ENCODE data around the gene CRHR1. TPM values are rescaled to one million over a fixed set of nuclear protein-coding genes. Genes with fewer than 3 reads are reported as not detected.

CRHR1 gene
- total and polyA plus RNA-seq, 7 donors, result 0.33 TPM; not detected in 6

DNA sequence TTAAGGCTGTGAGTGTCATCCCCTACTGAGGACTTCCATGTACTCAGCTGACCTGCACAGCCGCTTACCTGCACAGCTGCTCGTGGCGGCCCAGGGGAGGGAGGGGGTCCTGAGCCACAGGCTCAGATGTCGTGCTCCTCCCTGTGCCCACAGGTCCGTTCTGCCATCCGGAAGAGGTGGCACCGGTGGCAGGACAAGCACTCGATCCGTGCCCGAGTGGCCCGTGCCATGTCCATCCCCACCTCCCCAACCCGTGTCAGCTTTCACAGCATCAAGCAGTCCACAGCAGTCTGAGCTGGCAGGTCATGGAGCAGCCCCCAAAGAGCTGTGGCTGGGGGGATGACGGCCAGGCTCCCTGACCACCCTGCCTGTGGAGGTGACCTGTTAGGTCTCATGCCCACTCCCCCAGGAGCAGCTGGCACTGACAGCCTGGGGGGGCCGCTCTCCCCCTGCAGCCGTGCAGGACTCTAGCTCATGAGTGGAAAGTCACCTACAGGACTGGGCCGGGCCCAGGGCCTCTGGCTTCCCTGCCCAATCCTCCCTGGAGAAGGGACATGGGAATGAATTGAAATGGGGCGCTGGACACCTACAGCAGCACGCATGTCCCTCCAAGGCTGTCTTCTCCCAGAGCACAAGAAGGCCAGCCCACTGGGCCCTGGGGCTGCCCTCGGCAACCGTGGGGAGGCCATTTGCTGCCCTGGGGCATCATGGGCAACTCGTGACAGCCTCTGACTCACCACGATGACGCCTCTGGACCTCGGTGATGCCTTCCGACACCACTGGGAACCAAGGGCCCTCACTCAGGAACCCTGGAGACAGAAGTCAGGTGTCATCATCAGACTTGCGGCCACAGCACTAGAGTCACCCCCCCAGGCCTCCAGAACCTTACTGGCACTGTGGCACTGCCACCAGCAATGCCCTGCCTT, 50.6 kb downstream of the CRHR1 start:
- TF ChIP-seq EP300 (IDR thresholded peaks at IDR 0.05), result no peak
- TF ChIP-seq, protein P1, sequence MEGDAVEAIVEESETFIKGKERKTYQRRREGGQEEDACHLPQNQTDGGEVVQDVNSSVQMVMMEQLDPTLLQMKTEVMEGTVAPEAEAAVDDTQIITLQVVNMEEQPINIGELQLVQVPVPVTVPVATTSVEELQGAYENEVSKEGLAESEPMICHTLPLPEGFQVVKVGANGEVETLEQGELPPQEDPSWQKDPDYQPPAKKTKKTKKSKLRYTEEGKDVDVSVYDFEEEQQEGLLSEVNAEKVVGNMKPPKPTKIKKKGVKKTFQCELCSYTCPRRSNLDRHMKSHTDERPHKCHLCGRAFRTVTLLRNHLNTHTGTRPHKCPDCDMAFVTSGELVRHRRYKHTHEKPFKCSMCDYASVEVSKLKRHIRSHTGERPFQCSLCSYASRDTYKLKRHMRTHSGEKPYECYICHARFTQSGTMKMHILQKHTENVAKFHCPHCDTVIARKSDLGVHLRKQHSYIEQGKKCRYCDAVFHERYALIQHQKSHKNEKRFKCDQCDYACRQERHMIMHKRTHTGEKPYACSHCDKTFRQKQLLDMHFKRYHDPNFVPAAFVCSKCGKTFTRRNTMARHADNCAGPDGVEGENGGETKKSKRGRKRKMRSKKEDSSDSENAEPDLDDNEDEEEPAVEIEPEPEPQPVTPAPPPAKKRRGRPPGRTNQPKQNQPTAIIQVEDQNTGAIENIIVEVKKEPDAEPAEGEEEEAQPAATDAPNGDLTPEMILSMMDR (IDR thresholded peaks at IDR 0.05), result no peak
- no peaks in the 10 kb centered on the region for H3K4me1 ChIP-seq
- WGBS, 2 donors, result 78 to 90% methylated on average over 26 of the region's 26 CpGs
- no peak overlapping the region for H3K4me3 ChIP-seq
- no peak for DNase-seq
- no peaks in the 10 kb centered on the region for H3K9me3 ChIP-seq
- no peaks in the 10 kb centered on the region for H3K36me3 ChIP-seq
- peaks cover 0 to 25% (median 10%) of the 10 kb centered on the region in 3 donors for H3K27me3 ChIP-seq
- intact Hi-C loops (cut with DNase I), result no loop called here
- H3K27ac ChIP-seq, result no peak overlapping the region

DNA sequence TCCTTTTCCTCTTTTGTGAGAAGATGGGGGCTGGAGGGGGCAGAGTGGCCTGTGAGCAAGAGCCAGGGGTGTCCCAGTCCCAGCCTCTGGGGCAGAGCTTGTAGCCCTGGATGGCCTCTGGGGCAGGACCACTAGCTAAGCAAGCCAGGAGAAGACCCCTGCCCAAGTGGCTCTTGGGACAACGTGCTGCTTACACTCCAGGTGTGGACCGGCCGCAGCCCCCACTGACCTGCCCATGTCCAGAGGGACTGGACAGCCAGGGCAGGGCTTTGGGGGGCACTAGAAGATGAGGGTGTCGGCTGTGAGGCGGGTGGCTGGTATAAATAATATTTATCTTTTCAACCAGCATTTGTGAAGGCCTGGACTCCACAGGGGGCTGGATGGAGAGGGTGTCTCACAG, 51.4 kb downstream of the CRHR1 start:
- Histone ChIP-seq H3K4me3 (no peak overlapping the region), H3K9me3 (no peaks in the 10 kb centered on the region), H3K27ac (no peak overlapping the region), H3K36me3 (no peaks in the 10 kb centered on the region), H3K27me3 (peaks cover 0 to 24% (median 10%) of the 10 kb centered on the region in 3 donors), H3K4me1 (no peaks in the 10 kb centered on the region)
- WGBS, 2 donors, result 67 to 86% methylated on average over 5 of the region's 5 CpGs
- DNase-seq, result no peak
- TF ChIP-seq EP300 (IDR thresholded peaks at IDR 0.05) (no peak), POLR2A (IDR thresholded peaks at IDR 0.05) (no peak), POLR2AphosphoS5 (IDR thresholded peaks at IDR 0.05) (no peak)
- TF ChIP-seq, protein P1 (IDR thresholded peaks at IDR 0.05), result no peak
- intact Hi-C loops (cut with DNase I), result no loop called here

DNA sequence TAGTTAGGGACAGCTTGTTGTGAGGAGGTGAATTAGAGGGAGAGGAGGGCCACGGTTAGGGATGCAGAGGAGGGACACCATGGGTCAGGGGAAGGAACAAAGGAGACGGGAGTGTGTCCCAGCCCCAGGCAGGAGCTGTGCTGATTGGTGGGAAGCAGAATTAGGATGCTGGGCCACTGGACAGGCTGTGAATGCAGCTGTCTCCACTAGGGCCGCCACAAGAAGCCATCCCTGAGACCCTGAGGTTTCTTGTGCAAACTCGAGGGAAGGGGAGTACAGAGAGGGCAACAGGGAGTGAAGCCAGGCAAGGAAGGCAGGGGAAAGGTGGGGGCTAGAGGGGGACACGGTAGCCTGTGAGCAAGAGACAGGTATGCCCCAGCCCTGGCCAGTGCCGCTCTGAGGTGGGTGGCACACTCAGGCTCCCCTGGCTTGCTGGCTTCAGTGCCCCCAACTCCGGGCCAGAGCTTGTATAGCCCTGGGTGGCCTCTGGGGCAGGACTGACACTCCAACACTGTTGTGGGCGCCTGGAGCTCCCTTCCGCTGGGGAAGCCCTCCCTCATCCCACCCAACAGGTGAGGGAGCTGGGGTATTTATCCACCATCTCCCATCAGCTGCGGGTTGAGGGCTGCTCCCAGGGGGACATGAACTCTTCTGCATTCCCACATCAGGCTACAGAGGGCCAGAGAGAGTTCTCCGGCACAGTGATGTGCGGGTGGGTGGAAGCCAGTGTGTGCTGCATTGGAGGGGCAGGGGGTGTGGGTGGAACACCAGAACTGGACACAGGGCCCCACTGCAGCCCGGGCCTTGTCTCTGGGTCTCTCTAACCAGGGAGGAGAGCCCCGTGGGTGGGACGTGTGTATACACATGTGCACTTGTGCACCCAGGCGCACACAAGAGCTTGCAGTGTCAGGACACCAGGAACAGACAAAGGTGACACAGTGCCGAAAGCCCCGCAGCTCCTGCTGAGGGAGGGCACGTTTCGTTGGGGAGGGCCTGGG, 52.2 kb downstream of the CRHR1 start:
- 60 to 73% methylated on average over 20 of the region's 20 CpGs for WGBS, 2 donors
- H3K36me3 ChIP-seq, result no peaks in the 10 kb centered on the region
- no peaks in the 10 kb centered on the region for H3K4me1 ChIP-seq
- no peak overlapping the region for H3K27ac ChIP-seq
- DNase-seq, result no peak
- H3K9me3 ChIP-seq, result no peaks in the 10 kb centered on the region
- intact Hi-C loops (cut with DNase I), result no loop called here
- no peak overlapping the region for H3K4me3 ChIP-seq
- H3K27me3 ChIP-seq, result peaks cover 0 to 24% (median 10%) of the 10 kb centered on the region in 3 donors
- TF ChIP-seq POLR2AphosphoS5 (IDR thresholded peaks at IDR 0.05), result no peak
- TF ChIP-seq, protein P1 (IDR thresholded peaks at IDR 0.05), result no peak
- no peak for TF ChIP-seq POLR2A (IDR thresholded peaks at IDR 0.05)

DNA sequence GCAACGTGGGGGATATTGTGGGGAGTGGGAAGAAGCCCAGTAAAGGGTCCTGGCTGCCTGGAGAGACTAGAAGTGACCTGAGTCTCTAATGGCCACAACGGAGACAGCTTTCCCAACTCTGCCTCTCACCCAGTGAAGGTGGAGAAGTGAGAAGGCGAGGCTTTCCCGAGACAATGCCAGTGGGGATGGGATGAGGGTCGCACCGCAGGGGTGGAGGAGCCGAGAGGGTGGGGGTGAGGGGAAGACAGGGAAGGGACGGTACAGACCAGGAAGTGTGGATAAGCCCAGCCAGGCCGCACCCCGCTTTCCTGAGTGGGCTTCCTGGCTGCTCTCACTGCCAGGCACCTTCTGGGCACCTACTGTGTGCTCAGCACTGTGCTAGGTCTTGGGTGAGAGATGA, 53.1 kb downstream of the CRHR1 start:
- intact Hi-C loops (cut with DNase I), result no loop called here
- H3K27me3 ChIP-seq, result peaks cover 0 to 24% (median 10%) of the 10 kb centered on the region in 3 donors
- TF ChIP-seq POLR2A (IDR thresholded peaks at IDR 0.05), result no peak
- no peak for TF ChIP-seq EP300 (IDR thresholded peaks at IDR 0.05)
- no peak for TF ChIP-seq POLR2AphosphoS5 (IDR thresholded peaks at IDR 0.05)
- TF ChIP-seq, protein P1 (IDR thresholded peaks at IDR 0.05), result no peak

More for the DNA sequence above, 53.1 kb downstream of the CRHR1 start:
- Histone ChIP-seq H3K36me3 (no peaks in the 10 kb centered on the region), H3K4me3 (no peak overlapping the region), H3K4me1 (no peaks in the 10 kb centered on the region), H3K9me3 (no peaks in the 10 kb centered on the region), H3K27ac (no peak overlapping the region)
- no peak for DNase-seq
- 47 to 54% methylated on average over 10 of the region's 10 CpGs for WGBS, 2 donors
